HG02840 (cell line): ENCODE measurements around the gene SRPRB.

Experiments used
- ATAC-seq: cut with Tn5 transposase; IDR thresholded peaks from one replicate; pipeline ENCODE4 v1.9.1; 2021; ENCODE audit warnings: mild to moderate bottlenecking, moderate library complexity, moderate number of reproducible peaks; ENCODE audit not compliant: unreplicated experiment, low FRiP score

SRPRB gene

DNA sequence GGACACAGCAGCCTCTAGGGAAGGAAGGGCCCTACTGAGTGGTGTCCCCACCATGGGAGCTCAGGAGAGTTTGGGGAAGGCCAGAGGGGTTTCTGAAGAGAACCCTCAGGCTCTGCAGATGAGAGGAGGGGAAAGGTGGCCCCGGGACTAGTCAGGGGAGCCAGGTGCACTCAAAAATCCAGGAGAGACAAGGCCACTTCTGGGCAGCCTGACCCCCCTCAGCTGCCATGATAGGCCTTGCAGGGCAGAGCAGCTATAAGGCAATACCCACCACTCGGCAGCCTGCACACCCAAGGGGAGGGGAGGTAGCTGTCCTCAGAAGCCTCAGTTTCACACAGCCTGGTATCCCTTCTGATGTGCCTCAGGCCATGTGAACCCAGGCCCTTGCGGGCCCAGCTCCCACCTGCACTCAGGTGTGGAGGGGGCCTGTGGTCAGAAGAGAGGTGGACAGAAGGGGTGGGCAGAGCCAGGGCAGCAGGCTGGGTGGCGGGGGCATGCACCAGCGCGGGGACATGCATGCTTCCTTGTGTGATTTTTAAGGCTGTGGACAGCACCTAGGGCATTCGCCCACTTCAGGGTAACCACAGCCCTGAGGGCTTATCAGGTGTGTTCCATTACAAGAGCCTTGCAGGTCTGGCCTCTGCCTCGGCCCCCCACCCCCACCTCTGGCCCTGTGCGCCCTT, 34.6 kb downstream of the SRPRB start:
- ATAC-seq: no peak

DNA sequence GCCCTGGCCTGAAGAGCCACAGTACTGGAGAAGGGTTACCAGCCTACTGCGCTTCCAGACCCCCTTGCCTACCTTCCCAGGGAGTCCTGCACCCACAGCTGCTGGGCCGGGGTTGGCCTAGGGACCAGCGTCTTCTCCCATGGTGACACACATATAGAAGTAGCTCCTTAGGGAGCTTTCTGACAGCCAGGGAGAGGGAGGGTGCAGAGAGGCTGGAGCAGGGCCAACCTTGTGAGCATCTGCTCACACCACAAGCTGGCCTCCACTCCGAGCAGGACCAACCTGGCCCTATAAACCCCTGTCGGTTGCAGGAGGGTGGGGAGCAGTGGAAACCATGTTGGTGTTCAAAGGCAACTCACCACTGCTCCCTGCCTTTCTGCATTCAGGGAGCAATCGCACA, 35.2 kb downstream of the SRPRB start:
- no peak for ATAC-seq

DNA sequence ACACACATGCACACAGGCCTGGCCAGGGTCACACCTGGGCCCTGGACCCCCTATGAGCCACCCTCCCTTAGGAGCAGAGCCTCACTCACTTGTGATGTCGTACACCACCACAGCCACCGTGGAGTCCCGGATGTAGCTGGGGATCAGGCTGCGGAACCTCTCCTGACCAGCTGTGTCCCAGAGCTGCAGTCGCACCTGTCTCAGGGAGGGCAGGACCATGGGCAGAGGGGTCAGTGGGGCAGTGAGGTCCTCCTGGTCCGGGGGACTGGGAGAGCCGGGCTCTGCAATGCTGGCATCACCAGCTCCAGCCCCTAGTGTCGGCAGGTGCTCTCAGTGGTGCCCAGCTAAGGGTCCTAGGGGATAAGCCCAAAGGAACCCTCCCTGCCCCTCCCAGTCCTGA, 35.6 kb downstream of the SRPRB start:
- no peak for ATAC-seq

DNA sequence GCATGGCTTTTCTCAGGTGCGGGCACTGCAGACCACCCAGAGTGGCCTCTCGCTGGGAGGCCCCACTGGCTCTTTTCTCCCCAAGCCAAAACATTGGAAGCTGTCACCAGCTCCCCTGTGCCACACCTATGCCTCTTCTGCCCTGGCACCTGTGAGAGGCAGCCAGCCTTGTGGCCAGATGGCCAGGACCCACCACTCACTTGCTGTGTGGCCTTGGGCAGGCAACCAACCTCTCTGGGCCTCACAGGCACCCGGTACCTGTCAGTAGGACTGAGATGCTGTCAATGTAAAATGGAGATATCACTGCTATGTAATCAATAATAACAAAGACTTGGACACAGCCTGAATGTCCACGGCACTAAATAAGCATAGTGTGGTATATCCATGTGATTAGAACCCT, 36.5 kb downstream of the SRPRB start:
- ATAC-seq: no peak

DNA sequence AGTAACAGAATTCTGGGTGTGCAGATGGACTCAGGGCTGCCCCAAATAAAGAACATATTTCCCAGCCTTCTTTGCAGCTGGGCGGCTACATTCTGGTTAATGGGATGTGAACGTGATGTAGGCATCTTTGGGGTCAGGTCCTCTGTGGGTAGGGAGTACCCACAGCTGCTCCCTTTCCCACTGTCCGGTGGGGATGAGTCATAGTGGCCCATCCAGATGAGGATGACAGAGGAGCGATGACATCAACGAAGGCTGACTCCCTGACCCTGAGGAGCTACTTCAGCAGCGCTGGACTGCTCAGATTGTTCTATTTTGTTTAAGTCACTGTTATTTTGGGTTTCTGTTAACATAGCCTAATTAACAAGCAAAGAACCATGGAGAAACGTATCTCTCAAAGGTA, 38.0 kb downstream of the SRPRB start:
- ATAC-seq: no peak

DNA sequence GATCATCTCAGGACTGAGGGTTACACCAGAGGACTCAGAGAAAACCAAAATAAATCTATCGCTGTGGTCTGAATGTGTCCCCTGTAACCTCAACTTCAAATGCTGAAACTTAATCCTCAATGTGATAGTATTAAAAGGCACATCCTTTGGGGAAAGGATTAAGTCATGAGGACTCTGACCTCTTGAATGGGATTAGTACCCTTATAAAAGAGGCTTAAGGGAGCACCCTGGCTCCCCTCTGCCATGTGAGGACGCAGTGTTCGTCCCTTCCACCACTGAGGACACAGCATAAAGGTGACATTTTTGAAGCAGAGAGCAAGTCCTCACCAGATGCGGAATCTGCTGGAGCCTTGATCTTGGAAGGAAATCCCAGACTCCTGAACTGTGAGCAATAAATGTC, 39.5 kb downstream of the SRPRB start:
- no peak for ATAC-seq

DNA sequence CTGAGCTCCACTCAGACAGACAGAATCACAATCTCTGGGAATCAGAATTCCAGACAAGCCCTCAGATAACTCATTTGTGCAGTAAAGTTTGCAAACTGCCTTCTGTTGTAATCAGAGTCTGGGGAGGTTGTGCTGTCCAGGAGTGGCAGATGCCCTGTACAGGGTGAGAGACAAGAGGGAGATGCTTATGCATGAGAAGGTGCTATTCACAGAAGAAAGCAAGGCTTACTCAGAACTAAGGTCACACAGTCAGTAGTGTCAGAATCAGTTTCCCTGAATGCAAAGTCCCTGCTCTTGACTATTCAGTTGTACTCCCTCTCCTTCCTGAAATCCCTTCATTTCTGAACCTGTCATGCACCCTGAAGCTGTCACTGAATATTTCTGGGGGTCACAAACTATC, 43.7 kb downstream of the SRPRB start:
- ATAC-seq: no peak

DNA sequence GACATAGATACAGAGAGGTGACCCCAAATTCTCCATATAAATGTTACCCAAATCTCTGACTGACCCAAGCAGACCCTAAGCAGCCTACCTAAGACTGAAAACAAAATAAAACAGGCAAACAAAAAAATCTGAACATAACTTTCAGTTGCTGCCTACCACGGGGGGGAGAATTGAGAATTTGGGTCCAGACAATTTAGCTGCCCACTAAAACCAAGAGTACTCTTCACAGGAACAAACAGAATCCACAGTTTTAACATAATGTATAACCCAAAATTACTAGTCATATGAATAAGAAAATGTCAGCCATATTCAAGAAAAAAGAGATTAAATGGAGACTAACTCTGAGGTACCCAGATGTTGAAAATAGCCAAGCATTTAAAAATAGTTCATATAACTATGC, 44.4 kb downstream of the SRPRB start:
- ATAC-seq: no peak

DNA sequence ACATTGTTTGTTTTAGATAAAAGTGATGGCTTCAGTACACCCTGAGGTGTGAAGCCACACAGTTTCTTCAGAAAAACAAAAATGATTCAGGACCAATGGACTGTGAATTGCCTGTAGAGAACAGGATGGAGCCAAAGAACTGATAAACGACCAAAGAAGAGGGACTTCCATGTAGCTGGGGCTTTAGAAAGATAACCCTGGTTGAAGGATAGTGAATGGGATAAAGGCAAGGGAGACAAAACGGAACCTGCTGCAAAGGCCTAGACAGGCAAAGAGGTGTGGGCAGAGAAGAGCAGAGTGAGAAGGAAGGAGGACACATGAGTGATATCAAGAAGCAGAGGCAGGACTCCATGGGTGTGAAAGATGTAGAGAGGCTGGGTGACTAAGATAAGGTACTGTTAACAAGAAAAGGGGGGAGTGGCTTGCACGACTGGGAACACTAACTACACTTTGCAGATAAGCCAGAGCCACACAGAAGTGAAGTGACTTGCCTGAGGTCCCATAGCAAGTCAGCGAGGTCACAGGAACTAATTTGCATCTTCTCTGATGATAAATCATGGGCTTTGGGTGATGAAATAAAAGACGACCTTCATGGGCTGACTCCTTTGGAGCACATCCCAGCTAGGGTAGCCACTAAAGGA, 45.8 kb downstream of the SRPRB start:
- ATAC-seq: no peak

DNA sequence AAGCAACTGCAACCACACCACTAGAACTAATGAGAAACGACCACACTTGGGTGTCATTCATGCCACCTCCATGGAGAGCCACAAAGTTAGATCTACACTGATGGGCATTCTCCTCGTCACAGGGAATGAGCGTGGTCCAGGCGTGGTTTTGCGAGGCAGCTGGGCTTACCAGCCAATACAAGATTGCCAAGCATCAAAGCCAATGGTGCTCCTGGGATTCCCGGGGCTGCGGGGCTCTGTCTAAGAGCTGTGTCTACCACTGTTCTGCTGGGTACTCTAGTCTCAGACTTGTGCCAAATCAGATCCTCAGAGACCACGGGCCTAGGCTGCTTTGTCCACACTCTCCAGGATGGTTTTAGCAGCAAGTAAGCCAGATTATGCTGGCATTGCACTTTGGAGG, 46.3 kb downstream of the SRPRB start:
- no peak for ATAC-seq

DNA sequence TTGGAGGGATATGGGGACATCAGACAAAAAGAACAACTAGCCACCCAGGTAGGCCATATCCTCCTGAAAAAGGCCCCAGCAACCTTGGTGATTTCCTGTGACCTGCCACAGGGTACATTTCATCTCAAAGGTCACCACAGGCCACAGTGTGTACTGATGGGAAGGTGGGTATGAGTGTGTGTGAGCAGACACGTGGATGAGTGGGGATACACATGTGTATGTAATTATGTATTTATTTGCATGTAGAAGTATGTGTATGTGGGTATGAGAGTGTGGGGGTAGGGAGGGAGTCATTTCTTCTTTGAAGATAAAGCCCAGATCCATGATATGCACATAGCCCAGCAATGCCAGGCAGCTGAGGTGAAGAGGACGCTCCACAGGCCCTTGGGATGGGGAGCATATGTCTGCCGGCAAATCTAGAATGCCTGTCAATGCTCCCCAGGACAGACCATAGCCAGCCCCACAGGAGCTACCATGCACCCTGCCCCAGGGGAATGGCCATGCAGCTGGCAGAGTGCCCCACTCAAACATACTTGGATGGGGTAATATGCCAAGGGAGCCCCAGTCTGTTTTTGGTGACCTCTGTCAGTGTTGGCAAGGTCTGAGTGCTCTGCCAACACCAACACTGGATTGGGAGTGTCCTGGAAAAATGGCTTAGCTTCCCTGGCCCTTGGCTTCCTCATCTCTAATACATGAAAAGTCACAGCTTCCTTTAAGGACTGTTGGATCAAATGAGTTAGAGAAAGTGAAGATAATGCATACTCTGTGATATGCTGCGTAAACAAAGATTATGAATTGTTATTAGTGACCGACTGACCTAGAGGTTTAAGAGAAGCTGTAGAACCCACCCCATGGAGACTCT, 47.7 kb downstream of the SRPRB start:
- ATAC-seq: no peak

DNA sequence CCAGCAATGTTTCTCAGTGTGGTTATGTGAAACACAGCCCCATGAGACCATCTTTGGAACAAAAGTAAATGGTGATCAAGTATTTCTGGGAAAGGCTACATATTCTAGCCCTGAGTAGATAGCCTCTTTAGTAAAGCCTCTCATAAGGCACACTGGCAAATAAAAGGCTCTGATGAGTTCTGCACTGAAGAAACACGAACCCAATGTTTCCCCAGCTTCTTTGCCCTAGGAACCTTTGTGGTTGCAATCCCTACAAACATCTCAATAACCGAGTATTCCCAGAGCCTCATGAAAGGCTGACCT, 48.3 kb downstream of the SRPRB start:
- ATAC-seq: no peak

DNA sequence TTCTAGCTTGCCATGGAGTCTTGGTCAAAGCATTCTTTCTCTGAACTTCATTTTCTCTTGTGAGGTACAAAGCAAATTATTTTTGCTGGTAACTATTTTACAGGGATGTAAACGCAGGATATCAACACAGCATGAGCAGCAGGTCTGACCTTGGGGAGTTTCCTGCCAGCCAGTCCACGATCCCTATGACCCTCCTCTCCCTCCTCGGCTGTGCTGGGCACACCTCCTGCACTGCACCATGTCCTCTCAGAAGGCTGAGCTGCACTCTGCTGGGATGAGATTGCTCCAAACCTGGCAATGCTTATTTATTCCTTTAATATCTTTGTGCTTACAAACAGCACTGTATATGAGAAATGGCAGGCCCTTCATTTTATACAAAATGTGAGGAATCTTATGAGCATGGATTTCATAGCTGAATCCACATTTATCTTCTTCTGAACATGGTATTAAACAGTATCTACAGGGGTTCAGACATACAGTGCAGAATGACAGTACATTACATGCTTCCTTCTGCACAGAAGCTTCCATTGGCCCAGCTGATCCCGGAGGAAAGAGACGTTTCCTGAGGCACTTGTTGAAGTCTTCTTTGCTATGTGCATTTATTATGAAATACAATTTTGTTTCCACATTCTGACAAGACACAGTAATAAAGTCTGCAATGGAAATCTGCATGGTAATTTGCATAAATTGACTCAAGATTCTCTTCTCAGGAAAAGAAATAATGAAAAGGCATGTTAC, 48.8 kb downstream of the SRPRB start:
- no peak for ATAC-seq

DNA sequence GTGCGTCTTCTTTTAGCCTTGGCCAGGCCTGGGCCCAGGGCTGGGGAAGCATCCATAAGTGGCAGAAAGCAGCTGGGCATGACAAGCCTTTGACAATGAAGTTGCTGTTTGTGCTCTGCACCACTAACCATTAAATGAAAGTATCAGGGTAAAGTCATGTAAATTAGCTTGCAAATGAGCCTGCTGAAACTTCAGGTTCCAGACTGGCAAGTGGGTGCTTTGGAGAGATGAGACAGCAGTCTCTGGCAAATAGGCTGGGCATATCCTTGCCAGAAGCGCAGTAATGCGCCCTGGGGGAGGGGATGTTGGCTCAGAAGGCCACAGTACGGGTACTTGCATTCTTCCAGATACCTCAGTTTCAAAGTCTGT, 49.4 kb downstream of the SRPRB start:
- ATAC-seq: no peak

DNA sequence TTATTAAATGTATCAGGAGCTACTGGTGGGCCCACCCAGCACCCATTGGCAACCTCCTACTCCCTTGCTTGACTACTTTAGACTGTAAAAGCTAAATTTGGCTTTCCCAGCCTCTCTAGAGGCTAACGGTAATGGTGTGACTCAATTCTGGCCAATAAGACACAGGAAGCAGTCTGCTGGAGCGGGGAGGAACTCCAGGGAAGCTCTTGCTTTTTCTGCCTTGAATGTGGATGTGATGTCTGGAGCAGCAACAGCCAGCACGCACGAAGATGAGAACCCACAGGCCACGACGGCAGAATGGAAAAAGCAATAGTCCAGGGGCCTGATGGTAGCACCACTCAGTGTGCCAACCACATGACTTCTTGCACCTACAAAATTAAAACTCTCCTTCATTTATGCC, 50.2 kb downstream of the SRPRB start:
- ATAC-seq: no peak

DNA sequence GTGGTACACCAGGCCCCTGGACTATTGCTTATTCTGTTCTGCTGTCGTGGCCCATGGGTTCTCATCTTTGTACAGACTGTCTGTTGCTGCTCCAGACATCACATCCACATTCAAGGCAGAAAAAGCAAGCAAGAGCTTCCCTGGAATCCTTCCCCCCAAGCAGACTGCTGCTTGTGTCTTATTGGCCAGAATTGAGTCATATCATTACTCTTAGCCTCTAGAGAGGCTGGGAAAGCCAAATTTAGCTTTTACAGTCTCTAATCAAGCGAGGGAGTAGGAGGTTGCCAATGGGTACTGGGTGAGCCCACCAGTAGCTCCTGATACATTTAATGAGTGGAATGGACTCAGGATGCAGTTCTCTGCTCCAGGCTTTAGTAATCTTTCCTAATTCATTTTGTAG, 50.7 kb downstream of the SRPRB start:
- ATAC-seq: no peak

DNA sequence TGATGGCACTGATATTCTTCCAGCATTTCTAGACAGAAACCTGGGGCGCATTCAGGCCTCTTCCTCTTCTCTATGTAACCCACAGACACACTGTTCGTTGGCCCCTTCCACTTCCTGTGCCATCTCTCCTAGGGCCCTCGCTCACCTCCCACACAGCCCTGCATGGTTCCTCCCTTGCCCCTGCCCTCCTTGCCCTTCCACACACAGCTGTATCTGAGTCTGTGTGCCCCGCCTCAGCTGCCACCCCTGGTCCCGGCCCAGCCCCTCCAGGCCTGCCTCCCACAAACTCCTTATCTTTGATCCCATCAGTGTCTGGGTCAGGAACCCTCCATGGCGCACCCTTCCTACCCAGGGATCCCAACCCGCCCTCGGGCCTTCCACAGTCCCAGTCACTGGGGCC, 52.2 kb downstream of the SRPRB start:
- ATAC-seq: no peak

DNA sequence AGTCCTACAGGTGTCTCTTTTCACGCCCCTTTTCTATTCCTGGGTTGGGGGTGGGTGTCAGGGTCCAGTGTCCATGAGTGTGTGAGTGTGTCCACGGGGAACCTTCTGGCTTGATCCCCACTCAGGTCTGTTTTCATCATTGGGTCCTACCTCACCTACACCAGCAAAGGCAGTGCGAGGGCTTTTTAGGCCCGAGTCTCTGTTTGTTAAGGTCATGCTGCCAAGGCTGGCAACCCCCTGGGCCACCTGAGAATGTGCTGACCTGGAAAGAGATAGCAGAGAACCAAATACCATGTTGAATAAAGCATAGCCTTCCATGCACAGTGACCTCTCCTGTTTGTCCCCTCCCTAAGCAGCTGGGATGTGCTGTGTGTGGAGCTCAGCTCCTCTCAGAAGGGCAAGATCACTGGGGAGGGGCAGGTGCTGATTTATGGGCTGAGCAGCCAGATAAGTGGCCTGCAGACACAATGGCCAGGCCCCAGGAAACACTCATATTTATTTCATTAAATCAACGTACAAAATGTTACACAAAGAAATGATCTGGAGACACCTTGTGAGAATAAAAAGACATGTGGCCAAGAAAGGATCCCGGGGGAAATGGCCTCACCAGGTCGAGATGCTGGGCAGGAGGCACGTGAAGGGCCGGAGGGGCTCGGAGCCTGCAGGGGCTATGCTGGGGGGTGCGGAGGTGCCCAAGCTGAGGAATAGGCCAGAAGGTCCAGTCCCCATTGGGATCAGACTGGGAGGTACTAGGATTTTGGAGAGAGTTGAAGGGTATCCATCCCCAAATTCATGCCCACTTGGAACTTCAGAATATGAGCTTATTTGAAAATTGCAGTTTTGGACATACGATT, 54.0 kb downstream of the SRPRB start:
- no peak for ATAC-seq

DNA sequence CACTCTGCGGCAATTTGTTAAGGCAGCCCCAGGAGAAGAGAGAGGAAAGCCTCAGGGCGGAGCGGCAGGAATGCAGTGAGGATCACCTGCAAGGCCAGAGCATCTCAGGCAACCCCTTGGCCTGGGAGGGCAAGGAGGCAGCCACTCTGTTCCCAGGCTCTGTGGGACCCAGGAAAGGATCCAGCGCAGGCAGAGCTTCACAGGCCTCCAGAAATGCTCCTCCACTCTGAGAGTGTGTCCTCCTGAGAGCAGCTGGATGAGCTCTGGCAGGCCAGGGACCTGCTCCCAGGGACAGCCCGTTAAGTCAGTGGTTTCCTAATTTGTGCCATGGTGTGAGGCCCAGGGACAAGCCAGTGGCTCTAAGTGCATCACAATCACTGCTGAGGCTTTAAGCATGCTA, 54.9 kb downstream of the SRPRB start:
- ATAC-seq: no peak

DNA sequence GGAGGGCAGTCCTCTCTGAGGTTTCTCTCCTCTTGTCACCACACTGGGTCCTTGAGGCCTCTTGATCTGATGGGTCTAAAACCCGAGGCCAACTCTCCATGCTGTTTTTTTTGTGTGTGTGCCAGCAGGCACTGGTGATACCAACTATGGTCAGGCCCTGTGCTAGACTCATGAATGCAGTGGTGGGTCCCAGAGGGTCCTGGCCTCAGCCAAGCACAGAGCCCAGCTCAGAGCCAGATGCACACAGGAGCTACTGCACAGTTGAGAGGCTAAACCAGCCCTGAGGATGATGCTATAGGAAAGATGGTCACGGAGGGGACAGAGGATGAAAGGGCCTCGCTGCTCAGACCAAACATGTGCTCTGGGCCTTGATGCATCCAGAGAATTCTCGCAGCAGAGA, 56.5 kb downstream of the SRPRB start:
- no peak for ATAC-seq
